Lung (tissue), 12 donors: ENCODE measurements around the gene FANK1. TPM values are rescaled to one million over a fixed set of nuclear protein-coding genes. Genes with fewer than 3 reads are reported as not detected.
"Not testable (repeated sequence)": the region's sequence is repeated elsewhere in the genome, so short reads cannot be mapped to it uniquely, and the experiment has no call there.

Experiments used
- ATAC-seq: fragments of 200-7000 bp; cut with Tn5 transposase; one replicate; pipeline ENCODE4 v1.9.1; 2020; ENCODE audit warnings: moderate number of reproducible peaks; ENCODE audit not compliant: insufficient read depth, low FRiP score
- DNase-seq, 3 donors: peaks; one replicate each; pipeline ENCODE4 v3.0.0-alpha.2; 2013 to 2017
- H3K27ac ChIP-seq, 2 donors: one replicate each; pipeline ENCODE4 v1.5.1; 2013; ENCODE audit warnings: mild to moderate bottlenecking in 2 of 2, moderate library complexity in 2 of 2, control low read depth in 1 of 2, inconsistent platforms in 1 of 2, low read depth in 1 of 2, low read length in 1 of 2
- H3K27me3 ChIP-seq, 3 donors: one replicate each; pipeline ENCODE4 v1.5.1; 2013; ENCODE audit warnings: low read length in 2 of 3; ENCODE audit not compliant: control insufficient read depth in 3 of 3, insufficient read depth in 3 of 3
- H3K36me3 ChIP-seq, 4 donors: one replicate each; pipeline ENCODE4 v1.5.1; 2013; ENCODE audit warnings: low read length in 4 of 4, mild to moderate bottlenecking in 1 of 4, moderate library complexity in 1 of 4; ENCODE audit not compliant: control insufficient read depth in 4 of 4, insufficient read depth in 4 of 4
- H3K4me1 ChIP-seq, 5 donors: one replicate each; pipeline ENCODE4 v1.5.1; 2013; ENCODE audit warnings: low read length in 5 of 5, mild to moderate bottlenecking in 2 of 5, moderate library complexity in 1 of 5; ENCODE audit not compliant: control insufficient read depth in 5 of 5, insufficient read depth in 5 of 5
- H3K4me3 ChIP-seq: one replicate; pipeline ENCODE4 v1.5.1; 2013; ENCODE audit warnings: mild to moderate bottlenecking, control low read depth, moderate library complexity
- H3K9ac ChIP-seq, 2 donors: one replicate each; pipeline ENCODE4 v1.5.1; 2013; ENCODE audit warnings: low read length in 2 of 2, control low read depth in 1 of 2; ENCODE audit not compliant: insufficient read depth in 1 of 2
- H3K9me3 ChIP-seq, 4 donors: one replicate each; pipeline ENCODE4 v1.5.1; 2013; ENCODE audit warnings: low read length in 3 of 4, mild to moderate bottlenecking in 1 of 4, moderate library complexity in 1 of 4; ENCODE audit not compliant: control insufficient read depth in 4 of 4, insufficient read depth in 3 of 4
- CTCF ChIP-seq: IDR thresholded peaks from 2 replicates; pipeline ENCODE4 v1.5.1; 2012; ENCODE audit warnings: mild to moderate bottlenecking; ENCODE audit errors: control extremely low read depth, extremely low read depth
- WGBS, 2 donors: extraction: QIAGEN DNeasy Blood & Tissue Kit; methylation state at CpG; one replicate each; pipeline ENCODE4 v1.1.7; 2013; 5-methylcytosine and 5-hydroxymethylcytosine counted together
- polyA plus RNA-seq, 2 donors: library from polyadenylated mRNA; stranded (reverse); fragments of 200-250 nt; gene quantifications; one replicate each; pipeline ENCODE4 v1.2.1, GENCODE V29; 2013
- total RNA-seq, 2 donors: library from RNA; depleted of rRNA in 1 of 2; stranded (reverse); fragments of >200 nt in 1 of 2; gene quantifications; one replicate each; pipeline ENCODE4 v1.2.1, GENCODE V29; 2014 to 2021
- donor health status: control.
- donor health status: control.
- donor health status: Bipolar disorder and iron deficiency.
- donor health status: healthy.
- donor health status: DM: yes; HTN: yes; CAD: no.

The FANK1 gene
- total and polyA plus RNA-seq, 4 donors = 8.7 to 18.4 (median 13.7) TPM

- no peak for ATAC-seq
- no peak overlapping the region for H3K27ac ChIP-seq
Measured at GRCh38 chr10:125925262-125925834, 29.0 kb downstream of the FANK1 start.

GRCh38 chr10:125926247-125926646, 29.9 kb downstream of the FANK1 start:
- no peak for ATAC-seq
- H3K9ac ChIP-seq = no peak overlapping the region

More at GRCh38 chr10:125925262-125925834, 29.0 kb downstream of the FANK1 start:
- Histone ChIP-seq H3K9me3 (peaks cover 0 to 1% (median 0%) of the 10 kb centered on the region in 4 donors), H3K9ac (no peak overlapping the region), H3K4me3 (no peak overlapping the region), H3K27me3 (no peaks in the 10 kb centered on the region), H3K36me3 (no peaks in the 10 kb centered on the region), H3K4me1 (no peaks in the 10 kb centered on the region)
- 83 to 86% methylated on average over 5 of the region's 5 CpGs for WGBS, 2 donors
- no peak for DNase-seq
- TF ChIP-seq CTCF = no peak

GRCh38 chr10:125927265-125927664, 30.9 kb downstream of the FANK1 start:
- not testable (repeated sequence) for H3K4me3 ChIP-seq, H3K27me3 ChIP-seq, H3K4me1 ChIP-seq, H3K9ac ChIP-seq, H3K9me3 ChIP-seq, H3K27ac ChIP-seq, ATAC-seq, H3K36me3 ChIP-seq, DNase-seq
- WGBS, 2 donors = 83 to 84% methylated on average over 5 of the region's 5 CpGs

More at GRCh38 chr10:125926247-125926646, 29.9 kb downstream of the FANK1 start:
- no peaks in the 10 kb centered on the region for H3K27me3 ChIP-seq
- 60 to 61% methylated on average over 5 of the region's 5 CpGs for WGBS, 2 donors
- no peaks in the 10 kb centered on the region for H3K36me3 ChIP-seq
- no peaks in the 10 kb centered on the region for H3K4me1 ChIP-seq
- no peak for DNase-seq
- H3K9me3 ChIP-seq = peaks cover 0 to 1% (median 0%) of the 10 kb centered on the region in 4 donors
- no peak for TF ChIP-seq CTCF
- no peak overlapping the region for H3K4me3 ChIP-seq
- no peak overlapping the region for H3K27ac ChIP-seq

GRCh38 chr10:125928928-125929585, 32.7 kb downstream of the FANK1 start:
- no peaks in the 10 kb centered on the region for H3K36me3 ChIP-seq
- no peak overlapping the region for H3K4me3 ChIP-seq
- no peaks in the 10 kb centered on the region for H3K4me1 ChIP-seq
- TF ChIP-seq CTCF = no peak
- 86 to 92% methylated on average over 7 of the region's 7 CpGs for WGBS, 2 donors
- no peak overlapping the region for H3K9ac ChIP-seq
- H3K9me3 ChIP-seq = peaks cover 0 to 1% (median 0%) of the 10 kb centered on the region in 4 donors
- no peak overlapping the region for H3K27ac ChIP-seq
- no peaks in the 10 kb centered on the region for H3K27me3 ChIP-seq
- no peak for DNase-seq
- no peak for ATAC-seq
